HG03521 (cell line): Measurements from ENCODE around the gene C1orf50.
"Not testable (repeated sequence)": the region's sequence is repeated elsewhere in the genome, so short reads cannot be mapped to it uniquely, and the experiment has no call there.

Experiments used
- ATAC-seq: cut with Tn5 transposase; IDR thresholded peaks from one replicate; pipeline ENCODE4 v1.9.1; 2021; ENCODE audit warnings: mild to moderate bottlenecking, moderate library complexity; ENCODE audit not compliant: unreplicated experiment

The C1orf50 gene

GRCh38 chr1:42797979-42798378, 30.9 kb downstream of the C1orf50 start:
- no peak for ATAC-seq

- ATAC-seq, result no peak
Observed at GRCh38 chr1:42801832-42802473, 34.9 kb downstream of the C1orf50 start.

GRCh38 chr1:42806171-42806570, 39.1 kb downstream of the C1orf50 start:
- no peak for ATAC-seq

- ATAC-seq, result no peak
Observed at GRCh38 chr1:42806593-42806992, 39.5 kb downstream of the C1orf50 start.

- no peak for ATAC-seq
Observed at GRCh38 chr1:42807056-42807668, 40.1 kb downstream of the C1orf50 start.

GRCh38 chr1:42814815-42815214, 47.8 kb downstream of the C1orf50 start:
- ATAC-seq, result not testable (repeated sequence)

GRCh38 chr1:42815941-42816584, 49.0 kb downstream of the C1orf50 start:
- no peak for ATAC-seq

GRCh38 chr1:42816585-42817439, 49.8 kb downstream of the C1orf50 start, which contains the start of the genes ERMAP and SVBP:
Gene ERMAP, plus strand, starts transcription at chr1:42817122. Its CDS starts 13,327 bp downstream, at chr1:42830449.
Gene SVBP, minus strand, starts transcription at chr1:42817397. Its CDS starts 853 bp downstream, at chr1:42816544.
- peak; percentile 89 for ATAC-seq

DNA sequence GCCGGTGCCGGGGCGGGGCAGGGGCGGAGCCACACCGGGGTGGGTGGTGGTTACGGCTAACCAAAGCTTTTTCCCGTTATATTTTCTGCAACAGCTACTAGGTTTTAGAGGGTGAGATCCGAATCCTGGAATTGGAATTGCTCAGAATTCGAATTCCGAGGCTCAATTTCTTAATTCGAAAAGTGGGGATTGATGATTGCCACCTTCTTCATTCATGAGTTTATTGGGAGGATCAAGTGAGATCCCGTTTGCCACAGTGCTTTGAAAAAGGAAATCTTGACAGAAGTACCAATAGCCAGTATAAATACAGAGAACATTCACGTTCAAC, 50.4 kb downstream of the C1orf50 start:
- ATAC-seq, result no peak

DNA sequence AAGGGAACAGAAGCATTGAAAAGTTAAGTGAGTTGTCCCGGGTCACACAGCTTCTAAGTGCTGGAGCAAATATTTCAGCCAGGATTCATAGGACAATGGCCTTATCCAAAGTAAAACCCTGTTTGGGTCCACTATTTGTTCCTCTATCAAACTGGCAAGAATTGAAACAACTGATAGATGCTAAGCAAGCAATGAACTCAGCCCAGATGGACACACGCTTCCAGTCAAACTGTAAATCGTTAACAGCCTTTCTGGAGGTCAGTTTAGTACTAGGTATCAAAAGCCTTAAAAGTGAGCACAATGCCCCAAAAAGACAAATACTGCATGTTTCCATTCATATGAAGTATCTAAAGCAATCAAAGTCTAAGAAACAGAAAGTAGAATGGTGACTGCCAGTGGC, 50.9 kb downstream of the C1orf50 start:
- ATAC-seq, result no peak

DNA sequence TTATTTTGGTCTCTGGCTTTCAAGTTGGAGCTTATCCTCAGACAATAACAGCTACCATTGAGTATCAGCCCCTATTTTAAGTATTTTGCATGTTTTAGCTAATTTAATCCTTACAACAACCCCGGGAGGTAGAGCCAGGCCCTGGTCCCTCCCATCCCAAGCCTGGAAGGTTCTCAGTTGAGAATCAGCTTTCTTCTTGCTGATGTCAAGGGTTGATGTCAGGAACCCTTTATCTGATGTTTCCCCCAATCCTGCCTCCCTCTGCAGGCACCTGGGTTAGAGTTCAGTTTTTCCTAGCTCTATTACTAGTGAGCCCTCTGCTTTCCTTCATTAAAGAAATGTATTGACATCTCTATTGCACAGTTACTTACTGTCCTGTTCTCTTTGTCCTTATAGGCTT, 53.8 kb downstream of the C1orf50 start:
- ATAC-seq, result no peak

DNA sequence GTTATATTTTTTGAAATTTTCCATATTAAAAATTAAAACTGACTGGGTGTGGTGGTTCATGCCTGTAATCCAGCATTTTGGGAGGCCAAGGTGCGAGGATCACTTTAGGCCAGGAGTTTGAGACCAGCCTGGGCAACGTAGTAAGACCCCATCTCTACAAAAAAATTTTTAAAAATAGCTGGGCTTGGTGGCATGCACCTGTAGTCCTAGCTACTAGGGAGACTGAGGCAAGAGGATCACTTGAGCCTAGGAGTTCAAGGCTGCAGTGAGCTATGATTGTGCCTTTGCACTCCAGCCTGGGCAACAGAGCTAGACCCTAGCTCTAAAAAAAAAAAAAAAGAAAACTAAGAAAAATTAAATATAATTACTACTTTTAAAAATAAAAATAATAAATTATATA, 54.6 kb downstream of the C1orf50 start:
- ATAC-seq, result no peak

DNA sequence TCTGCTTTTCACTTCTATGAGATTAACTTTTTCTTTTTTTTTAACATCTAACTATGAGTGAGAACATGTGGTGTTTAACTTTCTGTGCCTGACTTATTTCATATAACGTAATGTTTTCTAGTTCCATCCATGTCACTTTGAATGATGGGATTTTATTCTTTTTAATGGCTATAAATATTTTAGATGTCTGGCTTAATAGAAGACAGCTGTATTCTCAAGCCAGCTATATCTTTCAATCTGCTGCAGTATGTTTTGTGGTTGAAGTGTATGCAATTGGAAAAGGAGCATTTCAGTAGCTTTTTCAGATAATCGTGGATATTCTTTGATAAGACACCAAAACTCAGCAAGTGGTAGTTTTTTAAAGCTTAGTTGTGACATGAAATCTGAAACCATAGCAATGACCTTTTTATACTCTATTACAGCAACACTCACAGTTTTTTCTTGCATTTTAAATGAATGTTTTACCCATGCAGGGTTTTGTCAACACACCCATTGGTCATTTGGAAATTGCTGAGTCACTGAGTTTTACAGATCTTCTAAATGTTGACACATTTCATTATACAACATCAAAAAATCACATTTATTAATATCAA, 55.8 kb downstream of the C1orf50 start:
- no peak for ATAC-seq

GRCh38 chr1:42824481-42825035, 57.5 kb downstream of the C1orf50 start:
- ATAC-seq, result no peak

GRCh38 chr1:42825036-42825851, 58.2 kb downstream of the C1orf50 start:
- ATAC-seq, result no peak
